SU-DHL-6 (cell line): ENCODE measurements around the gene DBET.
"Not testable (repeated sequence)": the region's sequence is repeated elsewhere in the genome, so short reads cannot be mapped to it uniquely, and the experiment has no call there.

Experiments used
- H2AFZ ChIP-seq: fragments of 200-600 bp; sonication (generic); 2 replicates; pipeline ENCODE4 v1.6.1; 2014; ENCODE audit warnings: low read depth, mild to moderate bottlenecking, moderate library complexity, mixed read lengths, antibody characterized with exemption, low read length; ENCODE audit not compliant: severe bottlenecking
- H3F3A ChIP-seq: fragments of 200-600 bp; shearing (Covaris generic); 2 replicates; pipeline ENCODE4 v1.6.0; 2016; ENCODE audit warnings: antibody characterized with exemption, mild to moderate bottlenecking; ENCODE audit not compliant: insufficient read depth
- H3K27ac ChIP-seq: fragments of 200-600 bp; sonication (generic); 2 replicates; pipeline ENCODE4 v1.5.1; 2016; ENCODE audit warnings: low read depth, mild to moderate bottlenecking, low read length, moderate library complexity, mixed read lengths
- H3K27me3 ChIP-seq: fragments of 200-600 bp; sonication (generic), shearing (Covaris generic); 2 replicates; pipeline ENCODE4 v1.6.0; 2014; ENCODE audit warnings: mild to moderate bottlenecking, low read length
- H3K36me3 ChIP-seq: fragments of 200-600 bp; sonication (generic); 2 replicates; pipeline ENCODE4 v1.6.1; 2014; ENCODE audit warnings: mild to moderate bottlenecking, low read length, mixed read lengths
- H3K4me2 ChIP-seq: fragments of 300-600, 200-600 bp; shearing (Covaris generic), sonication (generic); 2 replicates; pipeline ENCODE4 v1.6.0; 2014; ENCODE audit warnings: low read length, low read depth, mild to moderate bottlenecking; ENCODE audit not compliant: poor library complexity, severe bottlenecking
- H3K4me3 ChIP-seq: fragments of 200-600 bp; sonication (generic); 2 replicates; pipeline ENCODE4 v1.5.1; 2014; ENCODE audit warnings: antibody characterized with exemption, low read length, mild to moderate bottlenecking, mixed read lengths; ENCODE audit not compliant: insufficient read depth, poor library complexity, severe bottlenecking
- H3K79me2 ChIP-seq: fragments of 200-600 bp; sonication (generic); 2 replicates; pipeline ENCODE4 v1.6.1; 2014; ENCODE audit warnings: mild to moderate bottlenecking, low read length, moderate library complexity; ENCODE audit not compliant: insufficient read depth
- H3K9ac ChIP-seq: fragments of 200-600 bp; sonication (generic); 2 replicates; pipeline ENCODE4 v1.7.0; 2014; ENCODE audit warnings: mild to moderate bottlenecking, low read length
- H3K9me2 ChIP-seq: fragments of 200-600 bp; sonication (generic); replicated peaks from 2 replicates; pipeline ENCODE4 v1.6.1; 2014; ENCODE audit warnings: low read length; ENCODE audit not compliant: insufficient read depth
- H3K9me3 ChIP-seq: fragments of 200-600 bp; sonication (generic); 2 replicates; pipeline ENCODE4 v1.6.1; 2014; ENCODE audit warnings: low read length, mixed read lengths; ENCODE audit not compliant: insufficient read depth
- H4K20me1 ChIP-seq: fragments of 200-600 bp; sonication (generic); 2 replicates; pipeline ENCODE4 v1.6.1; 2014; ENCODE audit warnings: low read depth, mild to moderate bottlenecking, antibody characterized with exemption, low read length, moderate library complexity, mixed read lengths
- EZH2phosphoT487 ChIP-seq: fragments of 200-600 bp; sonication (generic), shearing (Covaris generic); conservative IDR thresholded peaks from 2 replicates; pipeline ENCODE4 v1.6.1; 2018; ENCODE audit warnings: mild to moderate bottlenecking, antibody characterized with exemption, low read length, moderate library complexity, mixed read lengths
- TF ChIP-seq, protein P1 (sequence below): fragments of 200-600 bp; sonication (generic); IDR thresholded peaks from one replicate; pipeline ENCODE4 v1.5.1; 2017; ENCODE audit warnings: antibody characterized with exemption, mild to moderate bottlenecking, low read length, moderate library complexity; ENCODE audit not compliant: insufficient read depth, poor library complexity, severe bottlenecking

DBET gene

DNA sequence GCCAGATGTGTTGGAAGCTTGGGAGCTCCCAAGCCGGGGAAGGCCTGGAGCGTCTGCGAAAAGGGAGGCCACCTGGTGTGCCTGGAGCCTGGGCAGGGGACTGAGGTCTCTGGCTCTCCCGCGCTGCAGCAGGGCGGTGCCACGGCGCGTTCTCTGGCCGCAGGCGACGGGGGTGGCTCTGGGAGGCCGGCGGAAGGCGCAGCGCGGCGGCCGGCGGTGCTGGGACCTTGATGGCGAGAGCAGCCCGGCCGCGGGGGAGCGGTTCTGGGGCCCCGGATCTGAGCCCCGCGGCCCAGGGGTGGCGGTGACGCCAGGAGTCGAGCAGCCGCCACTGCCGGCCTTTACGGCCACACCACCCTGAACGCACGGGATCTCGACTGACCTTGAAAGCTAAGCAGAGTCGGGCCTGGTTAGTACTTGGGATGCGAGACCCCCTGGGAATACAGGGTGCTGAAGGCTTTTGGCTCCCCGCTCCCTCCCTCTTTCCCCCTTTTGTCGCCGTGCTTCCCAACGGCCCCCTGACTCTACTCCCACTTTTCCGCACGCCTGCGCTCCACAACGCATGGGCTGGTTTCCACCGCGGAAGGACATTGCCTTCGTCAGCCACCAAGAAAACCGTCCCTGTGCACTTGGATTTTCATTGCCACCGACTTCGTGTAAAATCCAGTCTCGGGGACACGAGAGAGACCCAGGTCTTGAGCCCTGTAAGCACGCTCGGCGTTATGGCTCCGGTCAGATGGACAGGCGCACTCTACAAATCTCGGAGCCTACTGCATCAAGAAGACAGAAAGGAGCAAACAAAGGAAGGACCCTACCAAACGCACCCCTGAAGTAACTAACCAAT lies 46.7 kb upstream of the DBET start:
- H3K27ac ChIP-seq: no peak overlapping the region
- H4K20me1 ChIP-seq: no peaks in the 10 kb centered on the region
- TF ChIP-seq, protein P1, sequence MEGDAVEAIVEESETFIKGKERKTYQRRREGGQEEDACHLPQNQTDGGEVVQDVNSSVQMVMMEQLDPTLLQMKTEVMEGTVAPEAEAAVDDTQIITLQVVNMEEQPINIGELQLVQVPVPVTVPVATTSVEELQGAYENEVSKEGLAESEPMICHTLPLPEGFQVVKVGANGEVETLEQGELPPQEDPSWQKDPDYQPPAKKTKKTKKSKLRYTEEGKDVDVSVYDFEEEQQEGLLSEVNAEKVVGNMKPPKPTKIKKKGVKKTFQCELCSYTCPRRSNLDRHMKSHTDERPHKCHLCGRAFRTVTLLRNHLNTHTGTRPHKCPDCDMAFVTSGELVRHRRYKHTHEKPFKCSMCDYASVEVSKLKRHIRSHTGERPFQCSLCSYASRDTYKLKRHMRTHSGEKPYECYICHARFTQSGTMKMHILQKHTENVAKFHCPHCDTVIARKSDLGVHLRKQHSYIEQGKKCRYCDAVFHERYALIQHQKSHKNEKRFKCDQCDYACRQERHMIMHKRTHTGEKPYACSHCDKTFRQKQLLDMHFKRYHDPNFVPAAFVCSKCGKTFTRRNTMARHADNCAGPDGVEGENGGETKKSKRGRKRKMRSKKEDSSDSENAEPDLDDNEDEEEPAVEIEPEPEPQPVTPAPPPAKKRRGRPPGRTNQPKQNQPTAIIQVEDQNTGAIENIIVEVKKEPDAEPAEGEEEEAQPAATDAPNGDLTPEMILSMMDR: no peak
- TF ChIP-seq EZH2phosphoT487: no peak
- no peaks in the 10 kb centered on the region for H3K79me2 ChIP-seq
- H2AFZ ChIP-seq: no peak overlapping the region
- H3K9ac ChIP-seq: no peak overlapping the region
- no peaks in the 10 kb centered on the region for H3K27me3 ChIP-seq
- no peak overlapping the region for H3K4me3 ChIP-seq
- H3K36me3 ChIP-seq: no peaks in the 10 kb centered on the region
- no peaks in the 10 kb centered on the region for H3K9me3 ChIP-seq
- H3F3A ChIP-seq: no peaks in the 10 kb centered on the region
- H3K9me2 ChIP-seq: no peaks in the 10 kb centered on the region
- H3K4me2 ChIP-seq: no peak overlapping the region

DNA sequence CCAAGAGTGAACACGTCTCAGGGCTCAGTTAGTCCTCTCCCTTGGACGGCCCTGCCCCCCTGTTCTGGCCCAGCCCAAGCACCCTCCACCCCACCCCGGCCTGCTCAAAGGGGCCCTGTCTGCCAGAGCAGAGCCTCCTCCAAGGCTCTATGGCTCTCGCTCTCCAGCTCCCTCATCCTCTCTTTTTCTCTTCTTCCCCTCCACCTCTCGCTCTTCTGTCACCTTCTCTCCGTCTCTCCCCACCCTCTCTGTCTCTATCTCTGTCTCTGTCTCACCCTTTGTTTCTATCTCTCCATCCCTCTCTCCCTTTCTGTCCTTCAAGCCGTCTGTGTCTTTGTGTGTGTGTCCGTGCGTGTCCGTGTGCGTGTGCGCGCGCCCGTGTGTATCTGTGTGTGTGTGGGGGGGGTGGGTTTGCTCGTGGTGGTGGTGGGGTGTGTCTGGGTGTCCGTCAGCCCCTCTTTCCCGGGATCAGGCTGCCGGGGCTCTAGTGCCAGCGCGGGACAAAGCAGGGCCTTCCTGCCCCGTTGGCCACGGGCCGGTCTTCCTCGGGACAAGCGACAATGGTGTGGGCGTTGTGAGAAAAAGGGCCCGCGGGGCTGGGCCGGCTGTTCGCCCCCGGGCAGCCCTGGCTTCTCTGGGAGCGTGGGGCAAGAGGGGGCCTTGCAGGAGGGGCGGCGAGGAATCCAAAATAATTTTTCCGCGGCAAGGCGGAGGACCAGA lies 45.9 kb upstream of the DBET start:
- no peak overlapping the region for H3K4me2 ChIP-seq
- H3K27me3 ChIP-seq: no peaks in the 10 kb centered on the region

DNA sequence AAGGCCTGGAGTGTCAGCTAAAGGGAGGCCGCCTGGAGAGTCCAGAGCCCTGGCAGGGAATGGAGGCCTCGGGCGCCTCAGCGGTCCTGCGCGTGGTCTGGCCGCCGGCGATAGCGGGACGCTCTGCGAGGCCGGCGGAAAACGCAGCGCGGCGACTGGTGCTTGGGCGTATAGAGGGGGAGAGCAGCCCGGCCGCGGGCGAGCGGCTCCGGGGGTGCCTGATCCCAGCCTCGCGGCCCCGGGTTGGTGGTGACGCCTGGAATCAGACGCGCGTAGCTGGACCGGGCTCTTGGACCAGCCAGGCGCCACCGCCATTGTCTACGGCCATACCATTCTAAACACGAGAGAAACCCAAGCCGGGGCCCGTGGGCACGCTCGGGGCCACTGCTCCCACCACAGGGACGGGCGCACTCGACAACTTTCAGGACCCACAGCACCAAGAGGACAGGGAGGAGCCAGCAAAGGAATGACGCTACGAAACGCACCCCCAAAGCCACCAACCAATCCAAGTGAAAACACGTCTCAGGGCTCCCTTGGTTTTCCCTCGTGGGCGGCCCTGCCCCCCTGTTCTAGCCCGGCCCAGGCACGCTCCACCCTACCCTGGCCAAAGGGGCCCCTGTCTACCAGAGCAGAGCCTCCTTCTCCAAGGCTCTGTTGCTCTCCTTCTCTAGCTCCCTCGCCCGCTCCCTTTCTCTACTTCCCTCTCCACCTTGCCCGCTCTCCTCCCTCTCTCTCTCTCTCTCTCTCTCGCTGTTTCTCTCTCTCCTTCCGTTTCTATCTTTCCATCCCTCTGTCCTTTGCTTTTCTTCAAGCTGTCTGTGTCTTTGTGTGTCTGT lies 45.1 kb upstream of the DBET start:
- no peak overlapping the region for H3K4me2 ChIP-seq

More for the DNA sequence above, 45.9 kb upstream of the DBET start:
- no peaks in the 10 kb centered on the region for H3K36me3 ChIP-seq
- no peak overlapping the region for H3K9ac ChIP-seq
- H4K20me1 ChIP-seq: no peaks in the 10 kb centered on the region
- TF ChIP-seq, protein P1: no peak
- TF ChIP-seq EZH2phosphoT487: no peak
- H2AFZ ChIP-seq: no peak overlapping the region
- no peaks in the 10 kb centered on the region for H3K9me2 ChIP-seq
- no peaks in the 10 kb centered on the region for H3K79me2 ChIP-seq
- H3K9me3 ChIP-seq: no peaks in the 10 kb centered on the region
- no peaks in the 10 kb centered on the region for H3F3A ChIP-seq
- H3K27ac ChIP-seq: no peak overlapping the region
- no peak overlapping the region for H3K4me3 ChIP-seq

DNA sequence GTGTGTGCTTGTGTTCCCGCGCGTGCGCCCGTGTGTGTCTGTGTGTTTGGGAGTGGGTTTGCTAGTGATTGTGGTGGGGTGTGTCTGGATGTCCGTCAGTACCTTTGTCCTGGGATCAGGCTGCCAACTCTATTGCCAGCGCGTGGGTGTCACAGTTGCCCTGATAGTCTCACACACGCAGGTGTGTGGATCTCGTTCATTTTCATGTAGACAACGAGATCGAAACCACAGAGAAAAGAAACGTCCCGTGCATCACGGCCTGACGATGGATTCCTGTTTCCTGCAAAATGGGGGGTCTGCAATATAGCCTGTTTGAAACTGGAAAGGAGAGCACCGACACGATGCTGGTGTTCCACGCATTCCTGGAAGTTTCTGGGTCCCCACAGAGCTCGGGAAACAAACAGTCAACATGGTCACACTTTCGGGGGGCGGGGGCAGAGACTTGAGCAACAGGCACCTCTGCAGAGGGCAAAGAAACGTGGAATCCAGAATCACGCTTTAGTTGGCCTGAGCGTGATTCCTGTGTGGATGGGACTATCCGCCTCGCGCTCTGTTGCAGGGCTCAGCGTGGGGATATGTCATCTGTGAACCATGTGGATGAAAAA lies 44.3 kb upstream of the DBET start:
- not testable (repeated sequence) for H3K4me2 ChIP-seq

More for the DNA sequence above, 45.1 kb upstream of the DBET start:
- Histone ChIP-seq H3F3A (no peaks in the 10 kb centered on the region), H3K4me3 (no peak overlapping the region), H3K36me3 (no peaks in the 10 kb centered on the region), H3K79me2 (no peaks in the 10 kb centered on the region), H3K9me3 (no peaks in the 10 kb centered on the region), H2AFZ (no peak overlapping the region), H3K9ac (no peak overlapping the region), H3K9me2 (no peaks in the 10 kb centered on the region), H4K20me1 (no peaks in the 10 kb centered on the region), H3K27me3 (no peaks in the 10 kb centered on the region), H3K27ac (no peak overlapping the region)
- TF ChIP-seq, protein P1: no peak
- TF ChIP-seq EZH2phosphoT487: no peak

More for the DNA sequence above, 44.3 kb upstream of the DBET start:
- not testable (repeated sequence) for H3K4me3 ChIP-seq, H2AFZ ChIP-seq, H3K9me2 ChIP-seq, H3K9me3 ChIP-seq, H3K36me3 ChIP-seq, H3K9ac ChIP-seq, H3K79me2 ChIP-seq, H3F3A ChIP-seq, H3K27ac ChIP-seq, H3K27me3 ChIP-seq, H4K20me1 ChIP-seq
